IMR-90 (cell line): ENCODE results near the gene RSAD1. TPM values are rescaled to one million over a fixed set of nuclear protein-coding genes. Genes with fewer than 3 reads are reported as not detected.

ENCODE experiments used
- ATAC-seq: fragments of 200-7000 bp; cut with Tn5 transposase; 2 replicates; pipeline ENCODE4 v1.9.1; 2020; ENCODE audit warnings: low read depth, mild to moderate bottlenecking, moderate library complexity
- BruUV-seq: library from RNA; stranded (reverse); fragments of 400-500 nt; replicated peaks from 2 replicates; lab custom pipeline; 2021; lab: Mats Ljungman, UMichigan
- CTCF ChIA-PET: fragments of 300-600 bp; formaldehyde crosslinking; extraction: SDS; loops from one replicate; lab custom pipeline; 2021; ENCODE audit warnings: antibody characterized with exemption; lab: Yijun Ruan, JAX
- POLR2A ChIA-PET: fragments of 300-600 bp; sonication (Branson Sonifier 250); formaldehyde crosslinking; loops from one replicate; lab custom pipeline; 2022; ENCODE audit warnings: antibody characterized with exemption; ENCODE audit not compliant: unreplicated experiment; lab: Charles Lee
- DNase-seq: peaks from one replicate; pipeline ENCODE4 v3.0.0; 2013
- H2AFZ ChIP-seq: replicated peaks from 2 replicates; pipeline ENCODE3; 2013; ENCODE audit warnings: low read length, mild to moderate bottlenecking; ENCODE audit not compliant: poor library complexity
- H2AK5ac ChIP-seq: 2 replicates; pipeline ENCODE4 v1.6.1; 2013; ENCODE audit warnings: low read depth, low read length, inconsistent platforms
- H2AK9ac ChIP-seq: replicated peaks from 2 replicates; pipeline ENCODE3; 2013; ENCODE audit warnings: mild to moderate bottlenecking, low read depth, low read length, moderate library complexity; ENCODE audit not compliant: poor library complexity
- H2BK120ac ChIP-seq: 2 replicates; pipeline ENCODE4 v1.6.1; 2013; ENCODE audit warnings: low read depth, low read length, inconsistent platforms
- H2BK15ac ChIP-seq: 3 replicates; pipeline ENCODE4 v1.6.1; 2013; ENCODE audit warnings: low read depth, low read length, inconsistent platforms
- H2BK20ac ChIP-seq: 2 replicates; pipeline ENCODE4 v1.6.1; 2013; ENCODE audit warnings: low read depth, mild to moderate bottlenecking, inconsistent platforms, low read length, moderate library complexity
- H2BK5ac ChIP-seq: 2 replicates; pipeline ENCODE4 v1.6.1; 2013; ENCODE audit warnings: mild to moderate bottlenecking, low read depth, low read length, inconsistent platforms; ENCODE audit not compliant: poor library complexity, severe bottlenecking
- H3K14ac ChIP-seq: replicated peaks from 2 replicates; pipeline ENCODE4 v1.6.1; 2013; ENCODE audit warnings: low read depth, low read length, inconsistent platforms
- H3K18ac ChIP-seq: 2 replicates; pipeline ENCODE4 v1.6.1; 2013; ENCODE audit warnings: low read depth, low read length, control low read depth
- H3K23ac ChIP-seq: 2 replicates; pipeline ENCODE4 v1.6.1; 2013; ENCODE audit warnings: low read depth, low read length, inconsistent platforms
- H3K27ac ChIP-seq: 2 replicates; pipeline ENCODE4 v1.5.1; 2013; ENCODE audit warnings: mild to moderate bottlenecking, control low read depth, low read length; ENCODE audit not compliant: insufficient read depth
- H3K27me3 ChIP-seq: 2 replicates; pipeline ENCODE4 v1.6.1; 2013; ENCODE audit warnings: low read length; ENCODE audit not compliant: control insufficient read depth, insufficient read depth
- H3K36me3 ChIP-seq: 2 replicates; pipeline ENCODE4 v1.6.1; 2013; ENCODE audit warnings: low read length, mixed read lengths; ENCODE audit not compliant: control insufficient read depth, insufficient read depth
- H3K4ac ChIP-seq: 2 replicates; pipeline ENCODE4 v1.6.1; 2013; ENCODE audit warnings: low read depth, low read length, inconsistent platforms
- H3K4me1 ChIP-seq: 2 replicates; pipeline ENCODE4 v1.6.1; 2013; ENCODE audit warnings: low read length, mixed read lengths; ENCODE audit not compliant: control insufficient read depth, insufficient read depth
- H3K4me2 ChIP-seq: 2 replicates; pipeline ENCODE4 v1.6.1; 2013; ENCODE audit warnings: low read depth, mild to moderate bottlenecking, control low read depth, low read length, moderate library complexity
- H3K4me3 ChIP-seq: 2 replicates; pipeline ENCODE4 v1.5.1; 2013; ENCODE audit warnings: low read depth, mild to moderate bottlenecking, control low read depth, low read length, moderate library complexity; ENCODE audit not compliant: insufficient read depth
- H3K56ac ChIP-seq: 2 replicates; pipeline ENCODE4 v1.6.1; 2013; ENCODE audit warnings: low read length, inconsistent platforms; ENCODE audit not compliant: insufficient read depth; ENCODE audit errors: extremely low read depth
- H3K79me1 ChIP-seq, 2 experiments: 2 replicates each; pipeline ENCODE4 v1.6.1; 2013; ENCODE audit warnings: low read length in 2 of 2, inconsistent platforms in 1 of 2, low read depth in 1 of 2
- H3K9ac ChIP-seq: 2 replicates; pipeline ENCODE4 v1.6.1; 2013; ENCODE audit warnings: low read depth, low read length, control low read depth
- H3K9me1 ChIP-seq: 2 replicates; pipeline ENCODE4 v1.6.1; 2013; ENCODE audit warnings: low read length, inconsistent platforms; ENCODE audit not compliant: insufficient read depth
- H3K9me3 ChIP-seq: 2 replicates; pipeline ENCODE4 v1.6.1; 2013; ENCODE audit warnings: low read length; ENCODE audit not compliant: control insufficient read depth, insufficient read depth
- H4K20me1 ChIP-seq: 2 replicates; pipeline ENCODE4 v1.6.1; 2013; ENCODE audit warnings: low read length, inconsistent platforms; ENCODE audit not compliant: insufficient read depth
- H4K5ac ChIP-seq: 2 replicates; pipeline ENCODE4 v1.6.1; 2013; ENCODE audit warnings: mild to moderate bottlenecking, low read depth, low read length, control low read depth
- H4K8ac ChIP-seq, 2 experiments: 2 replicates each; pipeline ENCODE4 v1.6.1; 2013; ENCODE audit warnings: low read depth in 2 of 2, low read length in 2 of 2, control low read depth in 1 of 2, inconsistent platforms in 1 of 2
- H4K91ac ChIP-seq: 2 replicates; pipeline ENCODE4 v1.6.1; 2013; ENCODE audit warnings: low read depth, low read length, inconsistent platforms; ENCODE audit not compliant: insufficient read depth
- CEBPB ChIP-seq: IDR thresholded peaks from 2 replicates; pipeline ENCODE4 v1.6.1; 2012; ENCODE audit warnings: low read depth, low read length, improper control_type of control experiment
- CHD1 ChIP-seq: IDR thresholded peaks from 2 replicates; pipeline ENCODE4 v1.6.1; 2012; ENCODE audit warnings: low read depth, low read length, improper control_type of control experiment
- FOS ChIP-seq: fragments of 150-350 bp; IDR thresholded peaks from 2 replicates; pipeline ENCODE4 v1.6.1; 2016; ENCODE audit warnings: low read depth, low read length
- MAZ ChIP-seq: IDR thresholded peaks from 2 replicates; pipeline ENCODE4 v1.6.1; 2012; ENCODE audit warnings: low read depth, mild to moderate bottlenecking, low read length, improper control_type of control experiment, moderate library complexity, borderline replicate concordance
- MXI1 ChIP-seq: IDR thresholded peaks from 2 replicates; pipeline ENCODE4 v1.6.1; 2012; ENCODE audit warnings: low read depth, mild to moderate bottlenecking, low read length, moderate library complexity, borderline replicate concordance
- NFE2L2 ChIP-seq: fragments of 150-350 bp; IDR thresholded peaks from 2 replicates; pipeline ENCODE4 v1.6.1; 2016; ENCODE audit warnings: low read depth, mild to moderate bottlenecking, low read length
- POLR2A ChIP-seq: IDR thresholded peaks from 2 replicates; pipeline ENCODE4 v1.6.1; 2012; ENCODE audit warnings: mild to moderate bottlenecking, low read depth, low read length
- RAD21 ChIP-seq: IDR thresholded peaks from 2 replicates; pipeline ENCODE4 v1.6.1; 2012; ENCODE audit warnings: low read length, improper control_type of control experiment
- RCOR1 ChIP-seq: IDR thresholded peaks from 2 replicates; pipeline ENCODE4 v1.6.1; 2012; ENCODE audit warnings: mild to moderate bottlenecking, low read length, improper control_type of control experiment; ENCODE audit not compliant: insufficient replicate concordance
- RFX5 ChIP-seq: IDR thresholded peaks from 2 replicates; pipeline ENCODE4 v1.8.0; 2012; ENCODE audit warnings: low read depth, mild to moderate bottlenecking, low read length, moderate library complexity
- SMC3 ChIP-seq: fragments of 150-350 bp; IDR thresholded peaks from 2 replicates; pipeline ENCODE4 v1.6.1; 2016; ENCODE audit warnings: low read depth, mild to moderate bottlenecking, antibody characterized with exemption, low read length, moderate library complexity
- WGBS, 2 experiments: methylation state at CpG; one replicate each; pipeline versions ENCODE4 v1.1.5 to v1.1.7; 2013; ENCODE audit warnings: missing lambda C conversion rate in 2 of 2; ENCODE audit not compliant: insufficient read length in 1 of 2; ENCODE audit errors: extremely low coverage in 2 of 2; 5-methylcytosine and 5-hydroxymethylcytosine counted together
- dilution Hi-C: fragments of 300-500 bp; cut with HindIII; formaldehyde crosslinking; loops from one replicate; pipeline ENCODE4 v1.14.3; 2018; ENCODE audit warnings: low sequenced_read_pairs; ENCODE audit not compliant: unreplicated experiment
- in situ Hi-C: fragments of 300-500 bp; cut with MboI; formaldehyde crosslinking; loops from 3 replicates; pipeline ENCODE4 v1.14.3; 2019; ENCODE audit warnings: low sequenced_read_pairs, inconsistent platforms, mixed read lengths
- intact Hi-C: fragments of 100-400 bp; cut with micrococcal nuclease; formaldehyde crosslinking; loops from 2 replicates; pipeline ENCODE4 v1.10.0; 2022
- polyA plus RNA-seq, 3 experiments: library from polyadenylated mRNA; depleted of rRNA; stranded (reverse); fragments of >200 nt; gene quantifications; 2 replicates each; pipeline ENCODE4 v1.2.3, GENCODE V29; 2012; ENCODE audit warnings: low replicate concordance in 1 of 3
- total RNA-seq: library from RNA; depleted of rRNA; stranded (reverse); fragments of >200 nt; gene quantifications from 2 replicates; pipeline ENCODE4 v1.2.3, GENCODE V29; 2012
- TF ChIP-seq, protein P1 (sequence below): conservative IDR thresholded peaks from 2 replicates; pipeline ENCODE4 v1.5.1; 2012; ENCODE audit warnings: mild to moderate bottlenecking, low read depth, low read length, improper control_type of control experiment
- TF ChIP-seq, protein P2 (sequence below): fragments of 150-350 bp; IDR thresholded peaks from 2 replicates; pipeline ENCODE4 v1.6.1; 2016; ENCODE audit warnings: low read depth, mild to moderate bottlenecking, low read length, moderate library complexity, borderline replicate concordance
- TF ChIP-seq, protein P3 (sequence below): fragments of 150-350 bp; IDR thresholded peaks from 2 replicates; pipeline ENCODE4 v1.6.1; 2017; ENCODE audit warnings: mild to moderate bottlenecking, antibody characterized with exemption, low read length, low read depth

The RSAD1 gene
- total and polyA plus RNA-seq, 2 of the 4 experiments (the other 2 are of a cell fraction): 10.8 to 19.2 TPM

DNA sequence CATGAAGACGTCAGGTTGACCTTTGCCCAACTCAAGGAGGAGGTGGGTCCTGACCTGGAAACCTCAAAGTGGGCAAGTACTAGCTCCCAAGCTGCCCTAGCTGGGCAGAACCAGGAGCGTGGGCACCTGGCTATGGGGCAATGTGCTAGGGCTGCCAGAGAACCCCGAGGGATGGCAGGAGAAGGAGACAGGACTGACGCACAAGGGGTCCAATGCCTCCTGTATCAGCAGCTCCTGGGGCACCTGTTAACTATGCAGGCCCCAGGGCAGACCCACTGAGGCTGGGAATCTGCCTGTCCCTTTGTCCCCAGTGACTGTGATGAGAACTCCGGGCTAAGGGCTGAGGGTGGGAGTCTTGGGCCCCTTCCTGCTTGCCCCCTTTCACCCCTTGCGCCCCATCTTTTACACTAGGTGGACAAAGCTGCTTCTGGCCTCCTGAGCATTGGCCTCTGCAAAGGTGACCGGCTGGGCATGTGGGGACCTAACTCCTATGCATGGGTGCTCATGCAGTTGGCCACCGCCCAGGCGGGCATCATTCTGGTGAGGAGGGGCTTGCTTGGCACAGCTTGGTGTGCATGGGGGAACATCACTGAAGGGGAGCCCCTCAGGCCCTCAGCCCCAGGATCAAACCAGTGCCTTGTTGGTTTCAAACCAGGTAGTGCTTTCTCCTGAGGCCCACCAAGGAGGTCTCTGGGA lies 17.7 kb upstream of the RSAD1 start:
- Histone ChIP-seq H3K4me1 (no peaks in the 10 kb centered on the region), H3K27ac (no peak overlapping the region), H2BK20ac (no peak overlapping the region), H3K18ac (no peak overlapping the region), H2BK120ac (no peak overlapping the region), H2BK15ac (no peak overlapping the region), H4K5ac (no peak overlapping the region), H3K79me1 (no peaks in the 10 kb centered on the region), H2AK5ac (no peak overlapping the region), H3K4me3 (no peak overlapping the region), H2AFZ (no peak overlapping the region), H4K91ac (no peak overlapping the region), H3K4ac (no peak overlapping the region), H3K14ac (no peak overlapping the region), H3K36me3 (peaks cover 1% of the 10 kb centered on the region; the same call in 1 of the 2 replicates), H3K27me3 (no peaks in the 10 kb centered on the region), H3K23ac (no peak overlapping the region), H3K9ac (no peak overlapping the region), H3K4me2 (no peak overlapping the region), H4K8ac (no peak overlapping the region), H3K56ac (no peak overlapping the region), H3K9me1 (0 out of 2 replicates have a peak, but pooled peaks cover 6% of the 10 kb centered on the region), H4K20me1 (peaks cover 4% of the 10 kb centered on the region; the same call in 1 of the 2 replicates), H3K9me3 (no peaks in the 10 kb centered on the region), H2AK9ac (no peak overlapping the region), H2BK5ac (no peak overlapping the region)
- no TSS peak for BruUV-seq
- 90% methylated on average over 6 of the region's 9 CpGs; no CpG with 5 or more reads in 1 of the 2 experiments for WGBS, 2 experiments
- DNase-seq (no peak), ATAC-seq (no peak)
- dilution Hi-C loops: no loop called here
- ChIA-PET CTCF (no interaction called here), POLR2A (no interaction called here)
- no peak for TF ChIP-seq RAD21
- TF ChIP-seq, protein P1, sequence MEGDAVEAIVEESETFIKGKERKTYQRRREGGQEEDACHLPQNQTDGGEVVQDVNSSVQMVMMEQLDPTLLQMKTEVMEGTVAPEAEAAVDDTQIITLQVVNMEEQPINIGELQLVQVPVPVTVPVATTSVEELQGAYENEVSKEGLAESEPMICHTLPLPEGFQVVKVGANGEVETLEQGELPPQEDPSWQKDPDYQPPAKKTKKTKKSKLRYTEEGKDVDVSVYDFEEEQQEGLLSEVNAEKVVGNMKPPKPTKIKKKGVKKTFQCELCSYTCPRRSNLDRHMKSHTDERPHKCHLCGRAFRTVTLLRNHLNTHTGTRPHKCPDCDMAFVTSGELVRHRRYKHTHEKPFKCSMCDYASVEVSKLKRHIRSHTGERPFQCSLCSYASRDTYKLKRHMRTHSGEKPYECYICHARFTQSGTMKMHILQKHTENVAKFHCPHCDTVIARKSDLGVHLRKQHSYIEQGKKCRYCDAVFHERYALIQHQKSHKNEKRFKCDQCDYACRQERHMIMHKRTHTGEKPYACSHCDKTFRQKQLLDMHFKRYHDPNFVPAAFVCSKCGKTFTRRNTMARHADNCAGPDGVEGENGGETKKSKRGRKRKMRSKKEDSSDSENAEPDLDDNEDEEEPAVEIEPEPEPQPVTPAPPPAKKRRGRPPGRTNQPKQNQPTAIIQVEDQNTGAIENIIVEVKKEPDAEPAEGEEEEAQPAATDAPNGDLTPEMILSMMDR: no peak
- no peak for TF ChIP-seq RFX5
- TF ChIP-seq RCOR1: no peak
- TF ChIP-seq, protein P2, sequence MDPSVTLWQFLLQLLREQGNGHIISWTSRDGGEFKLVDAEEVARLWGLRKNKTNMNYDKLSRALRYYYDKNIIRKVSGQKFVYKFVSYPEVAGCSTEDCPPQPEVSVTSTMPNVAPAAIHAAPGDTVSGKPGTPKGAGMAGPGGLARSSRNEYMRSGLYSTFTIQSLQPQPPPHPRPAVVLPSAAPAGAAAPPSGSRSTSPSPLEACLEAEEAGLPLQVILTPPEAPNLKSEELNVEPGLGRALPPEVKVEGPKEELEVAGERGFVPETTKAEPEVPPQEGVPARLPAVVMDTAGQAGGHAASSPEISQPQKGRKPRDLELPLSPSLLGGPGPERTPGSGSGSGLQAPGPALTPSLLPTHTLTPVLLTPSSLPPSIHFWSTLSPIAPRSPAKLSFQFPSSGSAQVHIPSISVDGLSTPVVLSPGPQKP: no peak
- TF ChIP-seq SMC3: no peak
- no peak for TF ChIP-seq NFE2L2
- no peak for TF ChIP-seq FOS
- TF ChIP-seq CEBPB: no peak
- no peak for TF ChIP-seq CHD1
- TF ChIP-seq MXI1: no peak
- TF ChIP-seq, protein P3, sequence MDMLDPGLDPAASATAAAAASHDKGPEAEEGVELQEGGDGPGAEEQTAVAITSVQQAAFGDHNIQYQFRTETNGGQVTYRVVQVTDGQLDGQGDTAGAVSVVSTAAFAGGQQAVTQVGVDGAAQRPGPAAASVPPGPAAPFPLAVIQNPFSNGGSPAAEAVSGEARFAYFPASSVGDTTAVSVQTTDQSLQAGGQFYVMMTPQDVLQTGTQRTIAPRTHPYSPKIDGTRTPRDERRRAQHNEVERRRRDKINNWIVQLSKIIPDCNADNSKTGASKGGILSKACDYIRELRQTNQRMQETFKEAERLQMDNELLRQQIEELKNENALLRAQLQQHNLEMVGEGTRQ: no peak
- no peak for TF ChIP-seq POLR2A
- TF ChIP-seq MAZ: no peak
- in situ Hi-C loops: no loop called here
- intact Hi-C loops: no loop called here
